Right renal cortex interstitium (tissue), 3 donors: ENCODE measurements around the gene SRC. TPM values are rescaled to one million over a fixed set of nuclear protein-coding genes. Genes with fewer than 3 reads are reported as not detected.

ENCODE experiments used
- DNase-seq, 3 donors: peaks; one replicate each; pipeline ENCODE4 v3.0.0-alpha.2; 2013; ENCODE audit warnings: low read depth in 3 of 3, low spot score in 2 of 3
- polyA plus RNA-seq, 3 donors: library from polyadenylated mRNA; unstranded; fragments of 120-200 nt; gene quantifications; one replicate each; pipeline ENCODE4 v1.2.1, GENCODE V29; 2013; ENCODE audit not compliant: insufficient read length in 3 of 3

Gene SRC
- polyA plus RNA-seq, 3 donors = 43.5 to 58.9 (median 48.1) TPM

DNA sequence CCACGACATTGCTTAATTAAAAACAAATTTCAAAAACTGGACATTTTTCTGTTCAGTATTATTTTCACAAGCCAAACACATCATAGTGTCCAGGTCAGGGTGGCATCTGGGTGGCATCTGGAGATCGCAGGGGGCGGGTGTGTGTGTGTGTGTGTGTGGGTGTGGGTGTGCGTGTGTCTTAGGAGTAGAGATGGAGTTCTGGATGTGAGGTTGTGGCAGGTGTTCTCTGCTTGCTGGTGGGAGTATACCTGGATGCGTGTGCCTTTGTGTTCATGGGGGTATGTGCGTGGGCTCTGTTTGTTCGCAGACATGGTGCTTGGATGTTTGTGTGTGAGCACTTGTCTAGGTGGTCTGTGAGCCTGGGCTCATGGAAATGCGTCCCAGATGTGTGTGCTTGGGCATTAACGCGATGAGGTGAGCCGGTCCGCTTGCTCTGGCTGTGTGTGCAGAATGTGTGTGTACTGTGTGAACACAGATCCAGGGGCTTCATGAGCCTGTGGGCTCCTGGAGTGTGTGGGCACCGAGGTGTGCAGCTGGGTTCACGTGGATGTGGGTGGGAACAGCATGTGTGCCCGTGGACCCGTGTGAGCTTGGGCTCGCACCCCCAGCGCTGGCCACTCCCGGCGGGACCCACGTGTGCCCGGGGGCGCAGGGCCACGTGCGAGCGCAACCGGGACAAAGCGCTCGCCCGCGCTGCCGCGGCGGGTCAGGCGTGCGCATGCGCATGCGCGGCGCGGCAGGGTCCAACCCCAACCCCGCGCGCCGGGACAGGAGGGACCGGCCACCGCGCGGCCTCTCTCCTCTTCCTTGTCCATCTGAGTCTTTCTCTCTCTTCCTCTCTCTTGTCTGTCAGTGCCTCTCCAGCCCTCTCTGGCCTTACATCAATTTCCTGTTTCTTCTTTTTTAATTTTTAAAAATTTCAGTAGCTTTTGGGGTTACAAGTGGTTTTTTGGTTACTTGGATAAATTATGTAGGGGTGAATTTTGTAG is 60.4 kb downstream of the SRC start:
- DNase-seq = no peak

- DNase-seq = no peak
Observed at GRCh38 chr20:37407019-37407566, 61.2 kb downstream of the SRC start.

- no peak for DNase-seq
Observed at GRCh38 chr20:37407573-37408002, 61.6 kb downstream of the SRC start.

GRCh38 chr20:37408302-37409193 is 62.6 kb downstream of the SRC start:
- DNase-seq = no peak

- no peak for DNase-seq
Observed at GRCh38 chr20:37411408-37412219, 65.7 kb downstream of the SRC start.

GRCh38 chr20:37413023-37413334 is 67.0 kb downstream of the SRC start:
- DNase-seq = no peak

GRCh38 chr20:37413379-37413778 is 67.4 kb downstream of the SRC start:
- DNase-seq = no peak

DNA sequence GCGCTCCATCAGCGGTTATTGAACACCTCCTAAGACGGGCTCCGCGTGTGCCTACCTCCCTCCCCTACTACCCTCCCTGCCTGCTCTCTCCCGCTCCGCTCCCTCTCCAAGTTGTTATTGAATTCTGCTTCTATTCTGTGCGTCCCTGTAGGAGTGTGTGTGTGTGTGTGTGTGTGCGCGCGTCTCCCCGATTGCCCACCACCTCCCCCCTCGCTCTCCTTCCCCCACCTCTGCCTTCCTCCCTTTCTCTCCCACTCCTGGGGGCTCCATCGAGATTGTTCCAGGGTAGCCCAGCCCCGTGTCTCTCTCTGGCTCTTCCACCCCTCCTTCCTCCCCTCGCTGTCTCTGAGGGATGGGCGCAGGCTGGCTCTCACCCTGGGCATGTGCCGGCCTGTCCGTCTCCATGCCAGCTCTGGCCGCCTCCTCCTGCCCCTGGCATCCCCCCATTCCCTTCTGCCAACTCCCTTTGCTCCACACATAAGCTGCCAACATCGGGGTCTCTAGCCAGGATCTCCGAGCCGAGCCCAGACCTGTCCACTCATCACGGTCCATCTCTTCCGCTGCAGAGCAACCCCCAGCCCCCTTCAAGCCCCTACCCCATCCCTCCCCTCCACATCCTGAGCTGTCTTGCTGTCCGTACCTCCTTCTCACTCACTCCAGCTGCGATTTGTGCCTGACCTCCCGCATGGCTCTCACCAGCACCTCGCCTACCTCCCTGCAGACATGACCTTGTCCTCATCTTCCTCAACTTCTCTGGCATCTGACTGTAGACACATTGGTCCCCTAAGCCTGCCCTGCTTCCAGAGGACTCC is 68.5 kb downstream of the SRC start:
- no peak for DNase-seq

- no peak for DNase-seq
Observed at GRCh38 chr20:37415118-37416085, 69.5 kb downstream of the SRC start.

DNA sequence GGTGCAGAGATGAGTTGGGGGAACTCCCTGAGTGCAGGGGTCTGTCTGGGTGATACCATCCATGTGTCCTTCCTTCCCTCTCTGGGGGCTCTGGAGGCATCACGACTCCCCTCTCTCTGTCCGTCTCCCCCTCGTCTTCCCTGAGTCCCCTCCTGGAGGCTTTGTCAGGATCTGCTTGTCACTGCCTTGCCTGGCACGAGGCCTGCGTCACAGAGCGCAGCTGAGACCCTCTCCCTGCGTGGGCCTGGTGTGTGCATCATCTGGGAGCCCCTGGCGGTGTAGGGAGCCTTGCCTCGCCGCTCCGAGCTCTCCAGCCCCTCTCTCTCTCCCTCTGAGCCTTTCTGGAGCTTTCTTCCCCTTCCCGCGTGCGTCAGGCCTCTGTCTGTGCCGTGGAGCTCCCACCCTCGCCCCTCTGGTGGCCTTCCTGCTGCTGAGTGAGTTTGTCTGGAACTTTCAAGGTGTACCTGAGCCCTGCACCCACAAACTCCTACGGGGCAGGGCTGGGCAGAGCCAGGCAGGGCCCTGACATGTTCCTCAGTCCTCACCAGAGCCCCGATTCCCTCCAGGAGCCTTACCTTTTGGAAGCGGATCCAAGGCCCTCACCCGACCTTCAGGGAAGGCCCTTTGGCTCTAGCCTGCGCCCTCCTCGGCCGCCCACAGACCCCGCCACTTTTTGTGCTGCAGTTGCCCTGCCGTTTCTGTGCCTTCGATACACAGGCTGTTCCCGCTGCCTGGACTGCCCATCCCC is 70.3 kb downstream of the SRC start:
- DNase-seq = no peak

- DNase-seq = no peak
Observed at GRCh38 chr20:37416848-37417616, 71.1 kb downstream of the SRC start.

DNA sequence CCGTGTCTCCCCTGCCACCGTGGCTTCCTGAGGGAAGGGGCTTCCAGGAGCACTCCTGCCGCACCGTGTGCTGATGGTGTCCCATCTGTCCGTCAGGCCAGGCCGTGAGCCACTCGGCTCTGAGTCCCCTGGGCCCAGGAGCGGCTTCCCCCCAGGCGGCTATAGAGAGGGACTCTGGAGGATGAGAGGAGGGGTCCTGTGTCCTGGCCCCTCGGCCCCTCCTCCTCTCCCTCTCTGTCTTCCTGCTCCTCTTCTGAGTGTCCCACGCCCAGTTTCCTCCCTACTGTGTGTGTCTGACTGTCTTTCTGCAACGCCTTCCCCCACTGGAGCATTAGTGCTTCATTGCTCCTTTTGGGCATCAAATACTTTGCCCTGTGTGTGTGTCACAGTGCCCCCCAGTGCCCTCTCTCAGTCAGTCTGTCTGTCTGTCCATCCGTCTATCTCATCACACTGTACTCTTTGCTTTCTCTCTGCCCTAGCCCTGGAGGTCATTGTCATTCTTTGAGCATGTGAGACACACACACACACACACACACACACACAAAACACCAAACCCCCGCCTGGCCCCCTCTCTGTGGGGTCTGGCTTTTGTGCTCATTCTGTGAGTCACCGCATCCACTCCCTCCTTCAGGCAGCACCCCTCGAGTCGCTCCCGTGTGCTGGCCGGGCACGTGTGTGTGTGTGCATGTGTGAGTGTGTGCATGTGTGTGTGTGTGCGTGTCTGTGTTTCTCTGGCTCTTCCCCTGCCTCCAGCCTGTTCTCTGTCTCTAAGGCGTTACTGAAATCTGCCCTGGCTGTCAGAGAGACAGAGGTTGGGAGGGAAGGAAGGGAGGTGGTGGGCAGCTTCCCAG is 71.9 kb downstream of the SRC start:
- no peak for DNase-seq

GRCh38 chr20:37418591-37419109 is 72.7 kb downstream of the SRC start:
- no peak for DNase-seq

- no peak for DNase-seq
Observed at GRCh38 chr20:37419307-37419706, 73.4 kb downstream of the SRC start.

- no peak for DNase-seq
Observed at GRCh38 chr20:37419774-37420542, 74.0 kb downstream of the SRC start.
